ENCODE measurements around the gene ADD2.

The ADD2 gene

GRCh38 chr2:70732766-70733645, 35.0 kb downstream of the ADD2 start:
- peaks cover 0 to 2% of the 10 kb centered on the region in 2 donors for H3K9me3 Mint-ChIP-seq
- no peak for DNase-seq
- H3K4me1 Mint-ChIP-seq, result peaks cover 15 to 26% of the 10 kb centered on the region in 2 donors
- no peak overlapping the region for H3K27ac Mint-ChIP-seq
- peaks cover 3 to 6% of the 10 kb centered on the region in 2 donors for H3K36me3 Mint-ChIP-seq
- no peak overlapping the region for H3K4me3 Mint-ChIP-seq
- no peak for ATAC-seq (replicated peaks)
- peaks cover 4 to 10% of the 10 kb centered on the region in 2 donors for H3K27me3 Mint-ChIP-seq

GRCh38 chr2:70730730-70731129, 37.3 kb downstream of the ADD2 start:
- peaks cover 12 to 15% of the 10 kb centered on the region in 2 donors for H3K27me3 Mint-ChIP-seq
- H3K4me1 Mint-ChIP-seq, result peaks cover 15 to 22% of the 10 kb centered on the region in 2 donors
- H3K36me3 Mint-ChIP-seq, result peaks cover 4 to 6% of the 10 kb centered on the region in 2 donors
- no peak overlapping the region for H3K4me3 Mint-ChIP-seq
- H3K9me3 Mint-ChIP-seq, result no peaks in the 10 kb centered on the region
- ATAC-seq (replicated peaks) (no peak), DNase-seq (no peak)
- H3K27ac Mint-ChIP-seq, result no peak overlapping the region

- peaks cover 4 to 9% of the 10 kb centered on the region in 2 donors for H3K36me3 Mint-ChIP-seq
- DNase-seq (no peak), ATAC-seq (replicated peaks) (no peak)
- H3K27ac Mint-ChIP-seq, result no peak overlapping the region
- no peaks in the 10 kb centered on the region for H3K9me3 Mint-ChIP-seq
- peaks cover 11 to 12% of the 10 kb centered on the region in 2 donors for H3K27me3 Mint-ChIP-seq
- H3K4me3 Mint-ChIP-seq, result no peak overlapping the region
- peaks cover 10 to 15% of the 10 kb centered on the region in 2 donors for H3K4me1 Mint-ChIP-seq
Measured at GRCh38 chr2:70729647-70730046, 38.4 kb downstream of the ADD2 start.

GRCh38 chr2:70728128-70728527, 39.9 kb downstream of the ADD2 start:
- no peaks in the 10 kb centered on the region for H3K9me3 Mint-ChIP-seq

GRCh38 chr2:70726947-70727725, 40.9 kb downstream of the ADD2 start:
- Mint-ChIP-seq H3K4me1 (peaks cover 6 to 10% of the 10 kb centered on the region in 2 donors), H3K36me3 (peaks cover 4 to 7% of the 10 kb centered on the region in 2 donors), H3K4me3 (no peak overlapping the region), H3K27me3 (peaks cover 5 to 7% of the 10 kb centered on the region in 2 donors), H3K27ac (no peak overlapping the region), H3K9me3 (no peaks in the 10 kb centered on the region)
- ATAC-seq (replicated peaks) (no peak), DNase-seq (no peak)

More at GRCh38 chr2:70728128-70728527, 39.9 kb downstream of the ADD2 start:
- H3K4me1 Mint-ChIP-seq, result peaks cover 6 to 10% of the 10 kb centered on the region in 2 donors
- peaks cover 5 to 7% of the 10 kb centered on the region in 2 donors for H3K27me3 Mint-ChIP-seq
- H3K4me3 Mint-ChIP-seq, result no peak overlapping the region
- no peak for DNase-seq
- H3K27ac Mint-ChIP-seq, result no peak overlapping the region
- ATAC-seq (replicated peaks), result no peak
- H3K36me3 Mint-ChIP-seq, result peaks cover 4 to 9% of the 10 kb centered on the region in 2 donors

GRCh38 chr2:70725505-70725904, 42.5 kb downstream of the ADD2 start:
- Mint-ChIP-seq H3K4me1 (no peaks in the 10 kb centered on the region), H3K36me3 (peaks cover 4 to 7% of the 10 kb centered on the region in 2 donors)

GRCh38 chr2:70724366-70724765, 43.6 kb downstream of the ADD2 start:
- H3K9me3 Mint-ChIP-seq, result no peaks in the 10 kb centered on the region
- H3K27me3 Mint-ChIP-seq, result peaks cover 5 to 7% of the 10 kb centered on the region in 2 donors
- no peak overlapping the region for H3K4me3 Mint-ChIP-seq
- H3K4me1 Mint-ChIP-seq, result peaks cover 0 to 2% of the 10 kb centered on the region in 2 donors
- no peak overlapping the region for H3K27ac Mint-ChIP-seq
- H3K36me3 Mint-ChIP-seq, result peaks cover 4 to 7% of the 10 kb centered on the region in 2 donors
- DNase-seq, result no peak
- ATAC-seq (replicated peaks), result no peak

More at GRCh38 chr2:70725505-70725904, 42.5 kb downstream of the ADD2 start:
- no peaks in the 10 kb centered on the region for H3K9me3 Mint-ChIP-seq
- no peak overlapping the region for H3K27ac Mint-ChIP-seq
- ATAC-seq (replicated peaks) (no peak), DNase-seq (no peak)
- H3K4me3 Mint-ChIP-seq, result no peak overlapping the region
- peaks cover 5 to 7% of the 10 kb centered on the region in 2 donors for H3K27me3 Mint-ChIP-seq

- peaks cover 0 to 2% of the 10 kb centered on the region in 2 donors for H3K4me1 Mint-ChIP-seq
- H3K9me3 Mint-ChIP-seq, result no peaks in the 10 kb centered on the region
- peaks cover 4 to 7% of the 10 kb centered on the region in 2 donors for H3K36me3 Mint-ChIP-seq
- ATAC-seq (replicated peaks) (no peak), DNase-seq (no peak)
- H3K27ac Mint-ChIP-seq, result no peak overlapping the region
- peaks cover 5 to 7% of the 10 kb centered on the region in 2 donors for H3K27me3 Mint-ChIP-seq
- no peak overlapping the region for H3K4me3 Mint-ChIP-seq
Measured at GRCh38 chr2:70723286-70723885, 44.6 kb downstream of the ADD2 start.

- Mint-ChIP-seq H3K4me3 (no peak overlapping the region), H3K4me1 (peaks cover 0 to 7% of the 10 kb centered on the region in 2 donors), H3K36me3 (peaks cover 0 to 3% of the 10 kb centered on the region in 2 donors), H3K9me3 (no peaks in the 10 kb centered on the region), H3K27me3 (no peaks in the 10 kb centered on the region), H3K27ac (no peak overlapping the region)
- no peak for DNase-seq
- no peak for ATAC-seq (replicated peaks)
Measured at GRCh38 chr2:70720124-70720523, 47.9 kb downstream of the ADD2 start.

GRCh38 chr2:70719231-70719630, 48.8 kb downstream of the ADD2 start:
- Mint-ChIP-seq H3K36me3 (peaks cover 0 to 3% of the 10 kb centered on the region in 2 donors), H3K4me1 (peaks cover 5 to 7% of the 10 kb centered on the region in 2 donors), H3K9me3 (no peaks in the 10 kb centered on the region), H3K27ac (no peak overlapping the region), H3K4me3 (no peak overlapping the region), H3K27me3 (no peaks in the 10 kb centered on the region)
- DNase-seq (no peak), ATAC-seq (replicated peaks) (no peak)

- Mint-ChIP-seq H3K36me3 (peaks cover 0 to 3% of the 10 kb centered on the region in 2 donors), H3K4me3 (no peak overlapping the region), H3K9me3 (no peaks in the 10 kb centered on the region), H3K27me3 (no peaks in the 10 kb centered on the region), H3K4me1 (peaks cover 5 to 7% of the 10 kb centered on the region in 2 donors), H3K27ac (no peak overlapping the region)
- ATAC-seq (replicated peaks), result no peak
- DNase-seq, result no peak
Measured at GRCh38 chr2:70718736-70719135, 49.3 kb downstream of the ADD2 start.

GRCh38 chr2:70718241-70718640, 49.8 kb downstream of the ADD2 start:
- no peaks in the 10 kb centered on the region for H3K9me3 Mint-ChIP-seq
- no peak for ATAC-seq (replicated peaks)
- peaks cover 0 to 3% of the 10 kb centered on the region in 2 donors for H3K36me3 Mint-ChIP-seq
- no peaks in the 10 kb centered on the region for H3K27me3 Mint-ChIP-seq
- H3K27ac Mint-ChIP-seq, result no peak overlapping the region
- H3K4me3 Mint-ChIP-seq, result no peak overlapping the region
- DNase-seq, result no peak
- H3K4me1 Mint-ChIP-seq, result peaks cover 5 to 7% of the 10 kb centered on the region in 2 donors

- DNase-seq (no peak), ATAC-seq (replicated peaks) (no peak)
- peaks cover 0 to 3% of the 10 kb centered on the region in 2 donors for H3K36me3 Mint-ChIP-seq
- no peak overlapping the region for H3K27ac Mint-ChIP-seq
- peaks cover 5 to 7% of the 10 kb centered on the region in 2 donors for H3K4me1 Mint-ChIP-seq
- no peaks in the 10 kb centered on the region for H3K9me3 Mint-ChIP-seq
- H3K4me3 Mint-ChIP-seq, result no peak overlapping the region
- no peaks in the 10 kb centered on the region for H3K27me3 Mint-ChIP-seq
Measured at GRCh38 chr2:70717431-70718038, 50.5 kb downstream of the ADD2 start.

GRCh38 chr2:70716951-70717350, 51.0 kb downstream of the ADD2 start:
- peaks cover 0 to 5% of the 10 kb centered on the region in 2 donors for H3K36me3 Mint-ChIP-seq
- no peak overlapping the region for H3K27ac Mint-ChIP-seq
- H3K27me3 Mint-ChIP-seq, result no peaks in the 10 kb centered on the region
- DNase-seq (no peak), ATAC-seq (replicated peaks) (no peak)
- no peak overlapping the region for H3K4me3 Mint-ChIP-seq
- peaks cover 5 to 7% of the 10 kb centered on the region in 2 donors for H3K4me1 Mint-ChIP-seq
- no peaks in the 10 kb centered on the region for H3K9me3 Mint-ChIP-seq
